Mesendoderm (in vitro differentiated cells): ENCODE results near the gene DTNB.
"Not testable (repeated sequence)": the region's sequence is repeated elsewhere in the genome, so short reads cannot be mapped to it uniquely, and the experiment has no call there.

Source experiments
- DNase-seq: peaks from one replicate; pipeline ENCODE4 v3.0.0; 2013
- H2AK5ac ChIP-seq: 2 replicates; pipeline ENCODE4 v1.6.1; 2013; ENCODE audit warnings: low read length, inconsistent platforms
- H2BK120ac ChIP-seq: 2 replicates; pipeline ENCODE4 v1.6.1; 2013; ENCODE audit warnings: low read depth, mild to moderate bottlenecking, low read length, moderate library complexity, mixed read lengths
- H2BK15ac ChIP-seq: replicated peaks from 2 replicates; pipeline ENCODE4 v1.6.1; 2013; ENCODE audit warnings: low read depth, mild to moderate bottlenecking, moderate library complexity
- H2BK5ac ChIP-seq: 2 replicates; pipeline ENCODE4 v1.6.1; 2013; ENCODE audit warnings: low read length, inconsistent platforms
- H3K18ac ChIP-seq: 2 replicates; pipeline ENCODE4 v1.6.1; 2013; ENCODE audit warnings: mild to moderate bottlenecking, low read length, mixed read lengths
- H3K23ac ChIP-seq: one replicate; pipeline ENCODE4 v1.6.1; 2013; ENCODE audit warnings: low read length
- H3K27ac ChIP-seq: 2 replicates; pipeline ENCODE4 v1.5.1; 2013; ENCODE audit warnings: low read depth, mild to moderate bottlenecking, inconsistent platforms, low read length, moderate library complexity
- H3K27me3 ChIP-seq: 2 replicates; pipeline ENCODE4 v1.6.1; 2013; ENCODE audit warnings: low read length, control low read depth, mild to moderate bottlenecking, inconsistent platforms; ENCODE audit not compliant: insufficient read depth, poor library complexity
- H3K36me3 ChIP-seq: 2 replicates; pipeline ENCODE4 v1.6.1; 2013; ENCODE audit warnings: low read length, inconsistent platforms; ENCODE audit not compliant: control insufficient read depth, insufficient read depth
- H3K4ac ChIP-seq: one replicate; pipeline ENCODE4 v1.6.1; 2013; ENCODE audit warnings: low read depth, mild to moderate bottlenecking, low read length, moderate library complexity
- H3K4me1 ChIP-seq: 2 replicates; pipeline ENCODE4 v1.6.1; 2013; ENCODE audit warnings: low read depth, low read length, inconsistent platforms; ENCODE audit not compliant: control insufficient read depth
- H3K4me2 ChIP-seq: 2 replicates; pipeline ENCODE4 v1.6.1; 2013; ENCODE audit warnings: low read length
- H3K4me3 ChIP-seq: 2 replicates; pipeline ENCODE4 v1.5.1; 2013; ENCODE audit warnings: mild to moderate bottlenecking, low read length
- H3K56ac ChIP-seq: one replicate; pipeline ENCODE4 v1.6.1; 2013; ENCODE audit warnings: low read length
- H3K79me1 ChIP-seq: 2 replicates; pipeline ENCODE4 v1.6.1; 2013; ENCODE audit warnings: low read length, inconsistent platforms
- H3K79me2 ChIP-seq: 2 replicates; pipeline ENCODE4 v1.6.1; 2013; ENCODE audit warnings: mild to moderate bottlenecking, low read length; ENCODE audit not compliant: control insufficient read depth, insufficient read depth
- H3K9ac ChIP-seq: 2 replicates; pipeline ENCODE4 v1.6.1; 2013; ENCODE audit warnings: low read length, inconsistent platforms
- H4K5ac ChIP-seq: one replicate; pipeline ENCODE4 v1.6.1; 2013; ENCODE audit warnings: low read length
- H4K8ac ChIP-seq: one replicate; pipeline ENCODE4 v1.6.1; 2013; ENCODE audit warnings: low read depth, mild to moderate bottlenecking, control low read depth, low read length, moderate library complexity
- whole genome bisulfite sequencing: extraction: QIAGEN DNeasy Blood & Tissue Kit; methylation state at CpG from one replicate; pipeline ENCODE4 v1.1.7; 2013; ENCODE audit warnings: low lambda C conversion rate, missing lambda C conversion rate; ENCODE audit not compliant: insufficient coverage; ENCODE audit errors: extremely low coverage; 5-methylcytosine and 5-hydroxymethylcytosine counted together

Gene DTNB

DNA sequence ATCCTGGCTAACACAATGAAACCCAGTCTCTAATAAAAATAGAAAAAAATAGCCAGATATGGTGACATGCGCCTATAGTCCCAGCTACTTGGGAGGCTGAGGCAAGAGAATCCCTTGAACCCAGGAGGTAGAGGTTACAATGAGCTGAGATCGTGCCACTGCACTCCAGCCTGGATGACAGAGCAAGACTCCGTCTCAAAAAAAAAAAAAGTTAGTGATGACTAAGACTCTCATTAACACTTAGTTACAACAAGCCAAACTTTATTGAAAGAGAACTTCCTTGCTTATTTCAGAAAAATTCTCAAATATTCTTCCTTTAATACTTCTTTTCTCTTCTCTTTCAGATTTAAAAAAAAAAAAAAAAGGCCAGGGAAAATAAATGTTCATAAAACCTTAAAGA lies 7.9 kb downstream of the DTNB start:
- not testable (repeated sequence) for H2AK5ac ChIP-seq, H3K79me2 ChIP-seq, DNase-seq, H3K23ac ChIP-seq, H2BK120ac ChIP-seq, H2BK5ac ChIP-seq, H3K27ac ChIP-seq, H3K18ac ChIP-seq, H3K79me1 ChIP-seq, H3K4me1 ChIP-seq, H3K56ac ChIP-seq, H4K8ac ChIP-seq, H3K4ac ChIP-seq, H3K27me3 ChIP-seq, H3K4me2 ChIP-seq, H4K5ac ChIP-seq, H3K36me3 ChIP-seq, H3K4me3 ChIP-seq, H2BK15ac ChIP-seq, H3K9ac ChIP-seq
- WGBS = no CpG with 5 or more reads among the region's 3 CpGs

DNA sequence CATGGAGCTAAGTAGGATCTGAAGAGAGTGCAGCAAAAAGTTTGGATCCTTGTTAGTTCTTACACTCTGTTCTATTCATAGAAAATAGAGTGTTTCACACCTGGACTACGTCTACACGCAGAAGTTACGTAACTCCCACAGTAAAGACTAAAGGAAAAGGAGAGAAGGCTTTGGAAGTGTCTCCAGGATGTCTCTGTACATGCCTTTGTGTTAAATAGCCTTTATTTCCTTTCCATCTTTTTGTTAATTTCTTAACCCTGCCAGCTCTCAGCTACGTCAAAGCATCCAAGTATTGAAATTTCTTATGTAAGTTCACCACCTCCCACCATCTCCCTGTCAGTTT lies 8.4 kb downstream of the DTNB start:
- H4K8ac ChIP-seq = no peak overlapping the region
- no peak overlapping the region for H3K9ac ChIP-seq
- H3K18ac ChIP-seq = no peak overlapping the region
- no CpG with 5 or more reads among the region's 4 CpGs for WGBS
- H3K56ac ChIP-seq = no peak overlapping the region
- H2BK5ac ChIP-seq = no peak overlapping the region
- no peaks in the 10 kb centered on the region for H3K27me3 ChIP-seq
- H3K79me2 ChIP-seq = no peaks in the 10 kb centered on the region
- no peak overlapping the region for H2BK120ac ChIP-seq
- no peak overlapping the region for H3K27ac ChIP-seq
- no peak overlapping the region for H3K4me3 ChIP-seq
- no peak overlapping the region for H3K4ac ChIP-seq
- no peak overlapping the region for H4K5ac ChIP-seq
- H3K23ac ChIP-seq = no peak overlapping the region
- peaks cover 4% of the 10 kb centered on the region for H3K79me1 ChIP-seq
- DNase-seq = no peak
- H3K36me3 ChIP-seq = no peaks in the 10 kb centered on the region
- H2AK5ac ChIP-seq = no peak overlapping the region
- no peak overlapping the region for H2BK15ac ChIP-seq
- no peak overlapping the region for H3K4me2 ChIP-seq
- H3K4me1 ChIP-seq = no peaks in the 10 kb centered on the region

DNA sequence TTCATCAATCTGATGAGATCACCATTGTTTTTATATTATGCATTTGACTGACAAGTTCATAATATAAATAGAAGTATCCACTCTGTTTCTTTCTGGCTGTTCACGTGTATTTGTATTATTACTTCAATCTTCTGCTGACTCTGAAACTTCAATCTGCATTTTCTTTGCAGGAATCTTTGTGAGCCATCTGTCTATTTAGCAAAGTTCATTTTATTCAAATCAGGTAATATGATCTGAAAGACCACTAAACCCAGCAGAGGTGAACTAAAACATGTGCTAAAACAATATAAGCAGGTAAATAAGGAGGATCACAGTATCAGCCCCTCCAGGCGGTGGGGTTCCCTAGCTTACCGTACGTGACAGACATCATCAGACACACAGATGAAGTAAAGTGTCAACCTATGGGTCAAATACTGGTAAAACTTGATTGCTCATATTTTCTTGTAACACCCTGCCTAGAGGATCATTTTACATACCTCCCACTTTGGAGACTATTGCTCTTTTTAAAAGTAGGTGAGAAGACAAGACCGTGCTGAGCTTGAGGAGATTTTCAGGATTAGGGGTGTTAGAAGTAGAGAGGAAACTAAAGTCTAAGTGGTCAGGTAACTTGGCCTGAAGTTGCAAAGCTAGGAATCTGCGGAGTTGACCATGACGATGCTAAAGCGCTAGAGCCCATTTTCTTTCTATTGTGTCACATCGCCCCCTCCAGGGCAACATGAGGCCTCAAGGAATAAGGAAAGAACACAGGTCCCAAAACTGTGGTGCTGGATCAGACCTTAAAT lies 9.0 kb downstream of the DTNB start:
- H2BK5ac ChIP-seq = no peak overlapping the region
- H3K27me3 ChIP-seq = no peaks in the 10 kb centered on the region
- no peak overlapping the region for H3K4me3 ChIP-seq
- H3K36me3 ChIP-seq = no peaks in the 10 kb centered on the region
- peaks cover 1% of the 10 kb centered on the region for H3K79me1 ChIP-seq
- H2AK5ac ChIP-seq = no peak overlapping the region
- no peak overlapping the region for H4K5ac ChIP-seq
- no peak overlapping the region for H3K18ac ChIP-seq
- H3K79me2 ChIP-seq = no peaks in the 10 kb centered on the region
- WGBS = no CpG with 5 or more reads among the region's 9 CpGs
- no peak overlapping the region for H3K4ac ChIP-seq
- no peak overlapping the region for H4K8ac ChIP-seq
- no peak overlapping the region for H3K56ac ChIP-seq
- no peak overlapping the region for H3K23ac ChIP-seq
- no peak overlapping the region for H3K27ac ChIP-seq
- peak; percentile 95 for DNase-seq
- no peak overlapping the region for H2BK120ac ChIP-seq
- no peak overlapping the region for H3K9ac ChIP-seq
- H3K4me2 ChIP-seq = no peak overlapping the region
- no peaks in the 10 kb centered on the region for H3K4me1 ChIP-seq
- H2BK15ac ChIP-seq = no peak overlapping the region

DNA sequence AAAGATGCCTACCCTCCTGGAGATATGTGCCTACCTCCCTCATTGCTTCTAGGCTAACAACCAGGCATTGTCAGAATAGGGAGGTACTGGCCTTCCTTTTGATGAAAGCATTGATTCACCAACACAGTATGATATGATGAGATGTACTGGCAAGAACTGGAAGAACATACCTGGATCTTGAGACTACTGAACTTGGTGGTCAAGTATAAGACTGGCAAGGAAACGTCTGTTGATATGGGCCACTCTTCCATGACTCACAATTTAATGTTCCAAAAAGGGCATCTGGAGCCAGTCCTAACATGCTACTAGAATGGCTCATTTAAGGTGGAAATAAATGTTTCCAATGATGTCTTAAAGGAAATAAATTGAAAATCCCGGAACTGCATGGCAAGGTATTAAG lies 18.1 kb downstream of the DTNB start:
- Histone ChIP-seq H2AK5ac (no peak overlapping the region), H3K4me3 (no peak overlapping the region), H3K18ac (no peak overlapping the region), H3K56ac (no peak overlapping the region), H4K5ac (no peak overlapping the region), H3K36me3 (no peaks in the 10 kb centered on the region), H2BK5ac (no peak overlapping the region), H3K79me2 (no peaks in the 10 kb centered on the region), H3K4me1 (no peaks in the 10 kb centered on the region), H2BK120ac (no peak overlapping the region), H3K9ac (no peak overlapping the region), H4K8ac (no peak overlapping the region), H2BK15ac (no peak overlapping the region), H3K4ac (no peak overlapping the region), H3K4me2 (no peak overlapping the region), H3K23ac (no peak overlapping the region), H3K27me3 (no peaks in the 10 kb centered on the region), H3K27ac (no peak overlapping the region), H3K79me1 (peaks cover 5% of the 10 kb centered on the region)
- whole genome bisulfite sequencing = no CpG with 5 or more reads among the region's 2 CpGs
- no peak for DNase-seq

DNA sequence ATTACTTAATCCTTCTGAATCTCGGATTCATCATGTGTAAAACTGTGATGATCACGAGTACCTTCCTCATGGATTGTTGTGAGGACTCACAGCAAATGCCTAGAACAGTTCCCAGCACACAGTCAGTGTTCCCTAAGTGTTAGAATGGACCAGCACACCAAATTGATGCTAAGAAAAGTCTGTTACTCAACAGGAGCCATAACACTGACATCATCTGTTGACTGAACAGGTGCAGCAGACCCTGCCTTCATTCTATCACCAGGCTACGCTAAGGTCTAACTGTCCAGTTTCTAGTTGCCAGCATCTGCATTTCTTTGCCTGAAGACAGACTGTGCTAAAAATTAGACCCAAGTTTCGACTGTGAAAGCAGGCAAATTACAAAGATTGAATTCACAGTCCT lies 18.6 kb downstream of the DTNB start:
- WGBS = no CpG with 5 or more reads among the region's 4 CpGs
- no peak overlapping the region for H2AK5ac ChIP-seq
- H2BK15ac ChIP-seq = no peak overlapping the region
- no peaks in the 10 kb centered on the region for H3K4me1 ChIP-seq
- no peak overlapping the region for H3K18ac ChIP-seq
- H3K23ac ChIP-seq = no peak overlapping the region
- H3K36me3 ChIP-seq = no peaks in the 10 kb centered on the region
- H3K27me3 ChIP-seq = no peaks in the 10 kb centered on the region
- no peak for DNase-seq
- H3K56ac ChIP-seq = no peak overlapping the region
- H2BK5ac ChIP-seq = no peak overlapping the region
- H3K79me1 ChIP-seq = peaks cover 5% of the 10 kb centered on the region
- H3K4me3 ChIP-seq = no peak overlapping the region
- no peak overlapping the region for H3K9ac ChIP-seq
- no peak overlapping the region for H4K5ac ChIP-seq
- H3K27ac ChIP-seq = no peak overlapping the region
- no peaks in the 10 kb centered on the region for H3K79me2 ChIP-seq
- no peak overlapping the region for H4K8ac ChIP-seq
- H2BK120ac ChIP-seq = no peak overlapping the region
- H3K4me2 ChIP-seq = no peak overlapping the region
- no peak overlapping the region for H3K4ac ChIP-seq
